Uterus (tissue), 4 donors: ENCODE measurements around the gene CD300H. TPM values are rescaled to one million over a fixed set of nuclear protein-coding genes. Genes with fewer than 3 reads are reported as not detected.

ENCODE experiments used
- DNase-seq, 2 donors: peaks; one replicate each; pipeline ENCODE4 v3.0.0-alpha.2; 2019 to 2020
- H3K27ac ChIP-seq, 2 donors: fragments of 200-600 bp; sonication (generic); 1 replicate in 1 of 2; 2 replicates in 1 of 2; pipeline ENCODE4 v1.5.1; 2016 to 2018
- H3K27me3 ChIP-seq, 2 donors: fragments of 200-600 bp; sonication (generic); one replicate each; pipeline ENCODE4 v1.5.1; 2018 to 2019; ENCODE audit warnings: control low read depth in 1 of 2
- H3K36me3 ChIP-seq, 2 donors: fragments of 200-600 bp; sonication (generic); one replicate each; pipeline ENCODE4 v1.5.1; 2019; ENCODE audit warnings: control low read depth in 1 of 2
- H3K4me1 ChIP-seq, 2 donors: fragments of 200-600 bp; sonication (generic); one replicate each; pipeline ENCODE4 v1.5.1; 2018 to 2019; ENCODE audit warnings: control low read depth in 1 of 2
- H3K4me3 ChIP-seq, 2 donors: fragments of 200-600 bp; sonication (generic); 1 replicate in 1 of 2; 2 replicates in 1 of 2; pipeline ENCODE4 v1.5.1; 2018 to 2019; ENCODE audit warnings: mild to moderate bottlenecking in 1 of 2
- H3K9me3 ChIP-seq, 2 donors: fragments of 200-600 bp; sonication (generic); one replicate each; pipeline ENCODE4 v1.5.1; 2019; ENCODE audit warnings: control low read depth in 1 of 2
- POLR2A ChIP-seq, 2 donors: fragments of 450-650 bp; IDR thresholded peaks; one replicate each; pipeline ENCODE4 v1.6.1; 2016; ENCODE audit warnings: antibody characterized with exemption in 2 of 2, mild to moderate bottlenecking in 1 of 2, moderate library complexity in 1 of 2
- intact Hi-C: fragments of 100-400 bp; cut with DNase I; formaldehyde crosslinking; loops from one replicate; pipeline ENCODE4 v1.15.1; 2023; ENCODE audit warnings: low total_unique reads
- total RNA-seq, 4 donors: library from RNA; depleted of rRNA in 3 of 4; stranded (reverse); fragments of >200 nt in 3 of 4; gene quantifications; one replicate each; pipeline versions ENCODE4 v1.1.0 to v1.2.4, GENCODE V29; 2014 to 2023
- TF ChIP-seq, protein P1 (sequence below), 4 experiments: fragments of 200-600 bp in 2 of 4; fragments of 450-650 bp in 2 of 4; sonication (generic) in 2 of 4; IDR thresholded peaks; one replicate each; pipeline ENCODE4 v1.5.1; 2016 to 2019; ENCODE audit warnings: antibody characterized with exemption in 4 of 4, mild to moderate bottlenecking in 2 of 4, moderate library complexity in 1 of 4
- donor health status: DM: yes; HTN: yes; CAD: no.

The CD300H gene
- total RNA-seq, 4 donors from 2014 or later = not detected

DNA sequence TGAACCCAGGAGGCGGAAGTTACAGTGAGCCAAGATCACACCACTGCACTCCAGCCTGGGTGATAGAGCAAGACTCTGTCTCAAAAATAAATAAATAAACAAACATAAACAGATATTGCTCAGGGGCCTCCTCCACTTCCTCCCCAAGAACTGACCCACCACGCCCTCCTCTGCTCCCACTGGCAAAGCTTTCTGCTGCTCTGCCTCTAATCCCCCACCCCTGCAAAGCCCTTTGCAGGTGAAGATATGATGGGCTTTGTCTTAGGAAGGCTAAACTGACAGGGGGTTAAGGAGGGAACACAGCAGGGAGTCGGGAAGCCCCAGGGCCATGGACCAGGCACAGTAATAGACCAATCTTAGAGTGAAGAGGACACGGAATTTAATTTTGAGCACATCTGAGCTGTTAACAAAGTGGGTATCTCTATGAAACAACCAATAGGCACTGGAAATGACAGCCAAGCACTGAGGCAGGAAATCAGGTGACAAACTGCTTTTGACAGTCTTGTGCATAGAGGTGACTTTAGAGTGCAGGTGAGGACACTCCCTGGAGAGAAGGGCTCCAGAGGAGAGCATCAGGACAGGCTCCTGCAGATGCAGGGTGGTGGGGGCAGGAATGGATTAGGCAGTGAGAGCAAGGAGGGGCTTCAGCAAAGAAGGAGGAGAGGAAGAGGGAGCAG, 31.2 kb upstream of the CD300H start:
- TF ChIP-seq POLR2A (IDR thresholded peaks at IDR 0.05) = no peak
- TF ChIP-seq, protein P1, sequence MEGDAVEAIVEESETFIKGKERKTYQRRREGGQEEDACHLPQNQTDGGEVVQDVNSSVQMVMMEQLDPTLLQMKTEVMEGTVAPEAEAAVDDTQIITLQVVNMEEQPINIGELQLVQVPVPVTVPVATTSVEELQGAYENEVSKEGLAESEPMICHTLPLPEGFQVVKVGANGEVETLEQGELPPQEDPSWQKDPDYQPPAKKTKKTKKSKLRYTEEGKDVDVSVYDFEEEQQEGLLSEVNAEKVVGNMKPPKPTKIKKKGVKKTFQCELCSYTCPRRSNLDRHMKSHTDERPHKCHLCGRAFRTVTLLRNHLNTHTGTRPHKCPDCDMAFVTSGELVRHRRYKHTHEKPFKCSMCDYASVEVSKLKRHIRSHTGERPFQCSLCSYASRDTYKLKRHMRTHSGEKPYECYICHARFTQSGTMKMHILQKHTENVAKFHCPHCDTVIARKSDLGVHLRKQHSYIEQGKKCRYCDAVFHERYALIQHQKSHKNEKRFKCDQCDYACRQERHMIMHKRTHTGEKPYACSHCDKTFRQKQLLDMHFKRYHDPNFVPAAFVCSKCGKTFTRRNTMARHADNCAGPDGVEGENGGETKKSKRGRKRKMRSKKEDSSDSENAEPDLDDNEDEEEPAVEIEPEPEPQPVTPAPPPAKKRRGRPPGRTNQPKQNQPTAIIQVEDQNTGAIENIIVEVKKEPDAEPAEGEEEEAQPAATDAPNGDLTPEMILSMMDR (IDR thresholded peaks at IDR 0.05) = no peak
- no peak overlapping the region for H3K4me3 ChIP-seq
- DNase-seq = no peak
- no peaks in the 10 kb centered on the region for H3K4me1 ChIP-seq
- H3K9me3 ChIP-seq = no peaks in the 10 kb centered on the region
- intact Hi-C loops = no loop called here
- no peaks in the 10 kb centered on the region for H3K27me3 ChIP-seq
- no peaks in the 10 kb centered on the region for H3K36me3 ChIP-seq
- H3K27ac ChIP-seq = no peak overlapping the region

DNA sequence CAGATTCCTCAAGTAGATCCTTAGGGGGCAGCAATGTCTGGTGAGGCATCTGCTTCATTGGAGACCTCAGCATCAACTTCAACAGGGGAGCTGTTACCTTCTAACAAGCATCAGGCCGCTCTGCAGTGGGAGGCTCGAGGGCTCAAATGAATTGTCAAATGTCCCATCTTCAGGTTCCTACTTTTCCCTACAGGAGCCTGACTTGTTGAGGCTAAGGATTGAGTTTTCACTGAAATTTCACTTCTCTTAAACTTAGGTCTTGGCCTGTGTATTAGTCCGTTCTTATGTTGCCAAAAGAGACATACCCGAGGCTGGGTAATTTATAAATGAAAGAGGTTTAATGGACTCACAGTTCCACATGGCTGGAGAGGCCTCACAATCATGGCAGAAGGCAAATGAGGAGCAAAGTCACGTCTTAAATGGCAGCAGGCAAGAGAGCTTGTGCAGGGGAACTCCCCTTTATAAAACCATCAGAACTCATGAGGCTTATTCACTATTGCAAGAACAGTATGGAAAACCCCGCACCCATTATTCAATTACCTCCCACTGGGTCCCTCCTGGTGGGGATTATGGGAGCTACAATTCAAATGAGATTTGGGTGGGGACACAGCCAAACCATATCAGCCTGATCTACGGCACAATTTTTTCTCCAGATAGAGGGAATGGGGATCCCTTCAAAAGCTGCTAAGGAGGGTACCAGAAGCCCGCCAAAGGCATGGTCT, 29.9 kb upstream of the CD300H start:
- no peaks in the 10 kb centered on the region for H3K36me3 ChIP-seq
- H3K4me3 ChIP-seq = no peak overlapping the region
- intact Hi-C loops = no loop called here
- H3K9me3 ChIP-seq = no peaks in the 10 kb centered on the region
- no peaks in the 10 kb centered on the region for H3K27me3 ChIP-seq
- H3K27ac ChIP-seq = no peak overlapping the region
- no peak for DNase-seq
- H3K4me1 ChIP-seq = no peaks in the 10 kb centered on the region
- no peak for TF ChIP-seq POLR2A (IDR thresholded peaks at IDR 0.05)
- TF ChIP-seq, protein P1 (IDR thresholded peaks at IDR 0.05) = no peak

DNA sequence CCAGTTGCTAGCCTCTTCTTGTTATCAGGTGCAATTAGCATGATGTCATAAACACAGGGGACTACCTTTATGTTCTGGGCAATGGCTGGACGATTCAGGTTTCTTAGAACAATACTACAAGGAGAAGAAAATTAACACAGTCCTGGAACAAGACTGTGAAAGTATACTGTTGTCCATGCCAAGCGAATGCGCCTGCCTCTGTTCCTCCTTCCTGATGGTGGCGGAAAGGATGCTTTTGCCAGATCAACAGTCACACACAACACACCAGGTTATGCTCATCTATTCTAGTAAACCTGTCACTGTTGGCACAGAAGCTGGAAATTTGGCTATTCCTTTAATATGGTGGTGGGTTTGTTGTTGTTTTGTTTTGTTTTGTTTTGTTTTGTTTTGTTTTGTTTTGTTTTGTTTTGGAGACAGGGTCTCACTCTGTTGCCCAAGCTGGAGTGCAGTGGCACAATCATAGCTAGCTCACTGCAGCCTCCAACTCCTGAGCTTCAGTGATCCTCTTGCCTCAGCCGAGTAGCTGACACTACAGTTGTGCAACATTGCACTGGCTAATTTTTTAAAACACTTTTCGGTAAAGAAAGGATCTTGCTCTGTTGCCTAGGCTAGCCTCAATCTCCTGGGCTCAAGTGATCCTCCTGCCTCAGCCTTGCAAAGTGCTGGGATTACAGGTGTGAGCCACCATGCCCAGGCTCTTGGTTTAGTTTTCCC, 27.9 kb upstream of the CD300H start:
- H3K4me1 ChIP-seq = no peaks in the 10 kb centered on the region
- no peaks in the 10 kb centered on the region for H3K36me3 ChIP-seq
- H3K9me3 ChIP-seq = no peaks in the 10 kb centered on the region
- no peak overlapping the region for H3K27ac ChIP-seq
- no peak for TF ChIP-seq POLR2A (IDR thresholded peaks at IDR 0.05)
- TF ChIP-seq, protein P1 (IDR thresholded peaks at IDR 0.05) = no peak
- peaks cover 0 to 3% of the 10 kb centered on the region in 2 donors for H3K27me3 ChIP-seq
- no peak overlapping the region for H3K4me3 ChIP-seq
- DNase-seq = no peak
- intact Hi-C loops = no loop called here

DNA sequence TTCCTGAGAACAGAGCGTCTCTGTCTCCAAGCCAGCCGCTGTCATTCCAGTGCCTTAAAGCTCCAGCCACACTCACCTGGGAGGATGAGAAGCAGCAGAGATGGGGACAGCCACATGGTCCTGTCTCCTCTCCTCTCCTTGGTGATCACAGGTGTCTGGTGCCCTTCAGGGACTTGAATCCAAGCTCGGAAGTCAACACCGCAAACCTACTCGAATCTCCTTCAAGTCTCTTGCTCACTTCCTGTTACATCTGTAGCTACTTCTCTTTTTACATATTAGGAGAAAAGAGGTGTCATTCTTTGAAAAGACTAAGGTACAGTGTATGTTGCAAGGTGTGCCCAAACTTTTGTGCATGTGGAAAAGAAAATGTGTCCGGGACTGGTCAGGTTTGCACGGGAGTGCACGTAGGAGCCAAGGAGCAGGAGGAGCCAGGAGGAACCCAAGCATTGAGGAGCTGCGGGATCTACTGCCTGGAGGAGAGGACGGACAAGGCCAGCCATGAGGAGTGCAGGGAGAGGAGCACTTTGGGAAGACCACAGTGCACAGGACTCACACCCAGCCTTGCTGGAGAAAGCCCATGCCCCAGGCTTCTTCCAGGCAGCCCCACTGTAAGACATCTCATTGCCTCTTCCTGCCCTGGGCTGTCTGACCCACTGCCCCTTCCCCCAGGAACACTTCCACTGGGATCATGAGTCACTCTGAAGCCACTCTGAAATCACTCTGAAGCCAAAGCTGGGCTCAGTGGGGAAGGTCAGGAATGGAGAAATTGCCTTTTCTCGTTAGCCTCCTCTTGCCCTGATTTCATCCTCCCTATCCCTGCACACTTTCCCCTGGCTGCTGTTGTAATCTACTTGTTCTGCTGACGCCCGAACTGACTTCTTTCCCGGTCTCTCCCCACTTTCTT, 25.0 kb upstream of the CD300H start, which contains the start of gene CD300LD:
Gene CD300LD (minus strand): TSS at position 197 of the 904 bp plus-strand sequence. CDS start 81 bp downstream, at position 116.
- Histone ChIP-seq H3K27ac (no peak within 1 kb of the TSS), H3K4me3 (no peak within 1 kb of the TSS), H3K36me3 (no peaks in the 10 kb centered on the region), H3K4me1 (no peaks in the 10 kb centered on the region), H3K27me3 (peaks cover 0 to 3% of the 10 kb centered on the region in 2 donors), H3K9me3 (no peaks in the 10 kb centered on the region)
- no peak for DNase-seq
- TF ChIP-seq POLR2A (IDR thresholded peaks at IDR 0.05) = no peak
- TF ChIP-seq, protein P1 (IDR thresholded peaks at IDR 0.05) = no peak
- intact Hi-C loops = no loop called here
